ENCODE data around the gene CIZ1. TPM values are rescaled to one million over a fixed set of nuclear protein-coding genes. Genes with fewer than 3 reads are reported as not detected.

CIZ1 gene
- total and polyA plus RNA-seq, 9 of the 15 experiments (the other 6 are each of a cell fraction or from before 2014, with no cell fraction given): 6.6 to 329 (median 87.8) TPM

GRCh38 chr9:128145951-128146351, 45.4 kb downstream of the CIZ1 start:
- peaks cover 31 to 61% of the 10 kb centered on the region in 2 experiments for H3K4me1 ChIP-seq (replicated peaks in 1 of 2; ENCODE audit: control insufficient read depth in 2 of 2, insufficient read depth in 2 of 2, low read length in 2 of 2)
- CTCF ChIA-PET (ENCODE audit: low intra/inter-chr PET ratio): no interaction called here
- POLR2A ChIA-PET: interaction anchor here (0.6 to 1.1 kb wide), 3 partner anchors 14 to 55 kb away, joined by 3 to 6 read pairs (median 4); partner anchors contain the start of gene BBLN

More at GRCh38 chr9:128145951-128146351, 45.4 kb downstream of the CIZ1 start:
- intact Hi-C loops (cut with micrococcal nuclease): no loop called here
- H3K36me3 ChIP-seq (ENCODE audit: control insufficient read depth, insufficient read depth, low read length): no peaks in the 10 kb centered on the region
- no peaks in the 10 kb centered on the region for H3K79me2 ChIP-seq (ENCODE audit: control insufficient read depth, insufficient read depth, low read length)
- H3K27ac ChIP-seq (ENCODE audit: extremely low read depth, low read depth, low read length): no peak overlapping the region
- in situ Hi-C loops (cut with MboI): no loop called here
- H3K9me3 ChIP-seq (replicated peaks; ENCODE audit: control insufficient read depth, insufficient read depth, low read depth, low read length): no peaks in the 10 kb centered on the region
- H3K9me1 ChIP-seq (ENCODE audit: control insufficient read depth, insufficient read depth, low read length): peaks cover 8% of the 10 kb centered on the region
- ATAC-seq (no peak), DNase-seq (ENCODE audit: extremely low read depth in 1 of 4, low spot score in 3 of 4) (peak in 1 of 4 experiments; percentile 10), FAIRE-seq (no peak)
- TF ChIP-seq ZNF217 (CRISPR knock-in tag; IDR thresholded peaks at IDR 0.05): no peak
- TF ChIP-seq MECOM (CRISPR knock-in tag; IDR thresholded peaks at IDR 0.05): no peak
- TF ChIP-seq ZFP30 (CRISPR knock-in tag; IDR thresholded peaks at IDR 0.05; ENCODE audit: borderline replicate concordance): no peak
- no peak for TF ChIP-seq POLR2A (conservative IDR thresholded peaks at IDR 0.05)
- TF ChIP-seq RFX1 (IDR thresholded peaks at IDR 0.05): no peak
- TF ChIP-seq HMG20B (CRISPR knock-in tag; IDR thresholded peaks at IDR 0.05): no peak
- no peak for TF ChIP-seq ASH1L (IDR thresholded peaks at IDR 0.05; ENCODE audit: borderline replicate concordance, low read depth, partially characterized antibody)
- TF ChIP-seq ZNF41 (CRISPR knock-in tag; conservative IDR thresholded peaks at IDR 0.05): no peak
- TF ChIP-seq TCF15 (CRISPR knock-in tag; IDR thresholded peaks at IDR 0.05): no peak
- TF ChIP-seq THRB (CRISPR knock-in tag; conservative IDR thresholded peaks at IDR 0.05): no peak
- no peak overlapping the region for H3K4me2 ChIP-seq (ENCODE audit: insufficient read depth, low read length)
- H3K4me3 ChIP-seq: no peak overlapping the region
- H2AFZ ChIP-seq (ENCODE audit: low read depth, low read length): no peak overlapping the region
- peak overlapping the region in 1 of 2 experiments; percentile 53; a peak in 1 of 4 replicates for H3K9ac ChIP-seq (ENCODE audit: insufficient read depth in 1 of 2, low read depth in 2 of 2, low read length in 2 of 2)
- WGBS (ENCODE audit: insufficient coverage, low coverage, missing lambda C conversion rate): 50% methylated on average over 13 of the region's 13 CpGs
- no peaks in the 10 kb centered on the region for H3K27me3 ChIP-seq (ENCODE audit: control insufficient read depth in 2 of 2, insufficient read depth in 2 of 2, low read length in 2 of 2)
- no peaks in the 10 kb centered on the region for H4K20me1 ChIP-seq (replicated peaks; ENCODE audit: control insufficient read depth, insufficient read depth, low read length)
- no TSS peak for BruUV-seq (replicated peaks)

All from K562 (cell line).